Measurements from ENCODE around the gene CENPF. TPM values are rescaled to one million over a fixed set of nuclear protein-coding genes. Genes with fewer than 3 reads are reported as not detected.
"Not testable (repeated sequence)": the region's sequence is repeated elsewhere in the genome, so short reads cannot be mapped to it uniquely, and the experiment has no call there.

CENPF gene
- total RNA-seq = 3.5 TPM

GRCh38 chr1:214602764-214603657 is at the start of gene CENPF:
Gene CENPF, plus strand, starts transcription at chr1:214603195. Its CDS starts 10,560 bp downstream, at chr1:214613755.
- DNase-seq (ENCODE audit: low spot score) = peak; percentile 97

GRCh38 chr1:214557952-214558735 is 44.9 kb upstream of the CENPF start:
- DNase-seq (ENCODE audit: low spot score) = no peak

GRCh38 chr1:214563881-214564280 is 39.1 kb upstream of the CENPF start:
- DNase-seq (ENCODE audit: low spot score) = no peak

GRCh38 chr1:214565310-214565709 is 37.7 kb upstream of the CENPF start:
- DNase-seq (ENCODE audit: low spot score) = no peak

GRCh38 chr1:214566158-214567104 is 36.6 kb upstream of the CENPF start:
- no peak for DNase-seq (ENCODE audit: low spot score)

- no peak for DNase-seq (ENCODE audit: low spot score)
Measured at GRCh38 chr1:214567481-214567980, 35.5 kb upstream of the CENPF start.

- DNase-seq (ENCODE audit: low spot score) = no peak
Measured at GRCh38 chr1:214568328-214568727, 34.7 kb upstream of the CENPF start.

GRCh38 chr1:214569357-214570004 is 33.5 kb upstream of the CENPF start:
- no peak for DNase-seq (ENCODE audit: low spot score)

GRCh38 chr1:214570442-214570841 is 32.6 kb upstream of the CENPF start:
- DNase-seq (ENCODE audit: low spot score) = no peak

GRCh38 chr1:214571281-214571680 is 31.7 kb upstream of the CENPF start:
- DNase-seq (ENCODE audit: low spot score) = no peak

- no peak for DNase-seq (ENCODE audit: low spot score)
Measured at GRCh38 chr1:214573386-214574318, 29.3 kb upstream of the CENPF start.

GRCh38 chr1:214574598-214575411 is 28.2 kb upstream of the CENPF start:
- DNase-seq (ENCODE audit: low spot score) = no peak

GRCh38 chr1:214576120-214576519 is 26.9 kb upstream of the CENPF start:
- not testable (repeated sequence) for DNase-seq (ENCODE audit: low spot score)

- DNase-seq (ENCODE audit: low spot score) = no peak
Measured at GRCh38 chr1:214579183-214579582, 23.8 kb upstream of the CENPF start.

GRCh38 chr1:214581785-214582184 is 21.2 kb upstream of the CENPF start:
- DNase-seq (ENCODE audit: low spot score) = no peak

GRCh38 chr1:214582289-214582891 is 20.6 kb upstream of the CENPF start:
- DNase-seq (ENCODE audit: low spot score) = no peak

GRCh38 chr1:214583113-214583512 is 19.9 kb upstream of the CENPF start:
- DNase-seq (ENCODE audit: low spot score) = no peak

GRCh38 chr1:214583824-214584554 is 19.0 kb upstream of the CENPF start:
- no peak for DNase-seq (ENCODE audit: low spot score)

Data from mucosa of gallbladder (tissue), 1 donor.